ENCODE measurements around the gene CHAD.
"Not testable (repeated sequence)": the region's sequence is repeated elsewhere in the genome, so short reads cannot be mapped to it uniquely, and the experiment has no call there.

CHAD gene

GRCh38 chr17:50475362-50475761, 6.7 kb upstream of the CHAD start:
- no peak overlapping the region for H3K27ac ChIP-seq
- peaks cover 2% of the 10 kb centered on the region for H3K36me3 ChIP-seq (replicated peaks)
- TF ChIP-seq CTCF (IDR thresholded peaks at IDR 0.05; ENCODE audit: low read depth, low read length, missing control alignments), result no peak
- in situ Hi-C loops (cut with HindIII; ENCODE audit: low pct_ligation_motif_present, low sequenced_read_pairs), result no loop called here
- no peak for DNase-seq
- no peak overlapping the region for H3K4me3 ChIP-seq (ENCODE audit: low read depth, low read length)
- H3K27me3 ChIP-seq (replicated peaks), result peaks cover 3% of the 10 kb centered on the region

GRCh38 chr17:50474523-50474922, 5.8 kb upstream of the CHAD start:
- no peak for DNase-seq
- no peak for TF ChIP-seq CTCF (IDR thresholded peaks at IDR 0.05; ENCODE audit: low read depth, low read length, missing control alignments)
- in situ Hi-C loops (cut with HindIII; ENCODE audit: low pct_ligation_motif_present, low sequenced_read_pairs), result no loop called here
- Histone ChIP-seq H3K27ac (no peak overlapping the region), H3K27me3 (replicated peaks) (peaks cover 5% of the 10 kb centered on the region), H3K4me3 (ENCODE audit: low read depth, low read length) (no peak overlapping the region), H3K36me3 (replicated peaks) (no peaks in the 10 kb centered on the region)

DNA sequence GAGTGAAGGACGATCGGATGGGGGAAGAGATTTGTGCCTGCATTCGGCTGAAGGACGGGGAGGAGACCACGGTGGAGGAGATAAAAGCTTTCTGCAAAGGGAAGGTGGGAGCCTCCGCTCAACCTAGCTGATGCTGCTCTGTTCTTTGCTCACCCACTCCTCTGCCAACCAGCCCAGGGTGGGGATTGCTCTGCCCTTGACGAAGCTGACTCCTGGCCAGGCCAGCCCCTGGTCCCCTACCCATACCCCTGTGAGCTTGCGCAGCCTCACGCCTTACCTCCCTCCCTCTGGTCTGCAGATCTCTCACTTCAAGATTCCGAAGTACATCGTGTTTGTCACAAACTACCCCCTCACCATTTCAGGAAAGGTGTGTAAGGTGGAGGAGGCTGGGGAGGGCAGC, 5.2 kb upstream of the CHAD start:
- Histone ChIP-seq H3K27ac (no peak overlapping the region), H3K27me3 (replicated peaks) (peaks cover 11% of the 10 kb centered on the region), H3K4me3 (ENCODE audit: low read depth, low read length) (no peak overlapping the region), H3K36me3 (replicated peaks) (no peaks in the 10 kb centered on the region)
- no peak for DNase-seq
- in situ Hi-C loops (cut with HindIII; ENCODE audit: low pct_ligation_motif_present, low sequenced_read_pairs), result no loop called here
- TF ChIP-seq CTCF (IDR thresholded peaks at IDR 0.05; ENCODE audit: low read depth, low read length, missing control alignments), result no peak

GRCh38 chr17:50472761-50473161, 4.1 kb upstream of the CHAD start:
- H3K36me3 ChIP-seq (replicated peaks); H3K4me3 ChIP-seq (ENCODE audit: low read depth, low read length); in situ Hi-C loops (cut with HindIII; ENCODE audit: low pct_ligation_motif_present, low sequenced_read_pairs); H3K27ac ChIP-seq: not testable (repeated sequence)
- TF ChIP-seq CTCF (IDR thresholded peaks at IDR 0.05; ENCODE audit: low read depth, low read length, missing control alignments), result peak; percentile 53
- peak; percentile 35 for DNase-seq
- H3K27me3 ChIP-seq (replicated peaks), result peaks cover 22% of the 10 kb centered on the region

DNA sequence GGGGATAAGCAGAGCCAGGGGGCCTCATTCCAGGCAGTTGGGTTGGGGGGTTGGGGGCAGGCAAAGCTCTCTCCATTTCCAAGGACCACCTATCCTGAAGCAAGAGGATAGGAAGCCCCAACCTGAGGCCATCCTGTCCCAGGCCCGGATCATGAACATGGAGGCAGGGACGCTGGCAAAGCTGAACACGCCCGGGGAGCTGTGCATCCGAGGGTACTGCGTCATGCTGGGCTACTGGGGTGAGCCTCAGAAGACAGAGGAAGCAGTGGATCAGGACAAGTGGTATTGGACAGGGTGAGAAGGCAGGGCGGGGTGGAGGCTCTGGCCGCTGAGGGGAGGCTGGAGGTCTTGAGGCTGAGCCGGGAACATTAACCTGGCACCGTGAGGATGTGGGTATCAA, 3.6 kb upstream of the CHAD start:
- TF ChIP-seq CTCF (IDR thresholded peaks at IDR 0.05; ENCODE audit: low read depth, low read length, missing control alignments), result no peak
- in situ Hi-C loops (cut with HindIII; ENCODE audit: low pct_ligation_motif_present, low sequenced_read_pairs), result no loop called here
- no peak overlapping the region for H3K27ac ChIP-seq
- DNase-seq, result no peak
- H3K4me3 ChIP-seq (ENCODE audit: low read depth, low read length), result no peak overlapping the region
- peaks cover 24% of the 10 kb centered on the region for H3K27me3 ChIP-seq (replicated peaks)
- no peaks in the 10 kb centered on the region for H3K36me3 ChIP-seq (replicated peaks)
